K562 (cell line): Measurements from ENCODE around the gene SLC26A2. TPM values are rescaled to one million over a fixed set of nuclear protein-coding genes. Genes with fewer than 3 reads are reported as not detected.

ENCODE experiments used
- ATF6 ChIP-seq: sonication (generic); formaldehyde crosslinking; IDR thresholded peaks from 2 replicates; pipeline ENCODE4 v1.4.0; 2020; ENCODE audit warnings: mild to moderate bottlenecking, missing genetic modification reagents
- CBFA2T3 ChIP-seq: fragments of 450-650 bp; IDR thresholded peaks from 2 replicates; pipeline ENCODE4 v1.6.1; 2017
- CGGBP1 ChIP-seq: fragments of 250-450 bp; sonication (Bioruptor Pico); IDR thresholded peaks from 2 replicates; pipeline ENCODE4 v1.9.0; 2021; ENCODE audit warnings: mild to moderate bottlenecking
- CSDE1 ChIP-seq, 2 experiments: fragments of 450-650 bp; IDR thresholded peaks; 2 replicates each; pipeline ENCODE4 v1.6.1; 2016; ENCODE audit warnings: mild to moderate bottlenecking in 1 of 2
- FOXJ3 ChIP-seq: sonication (generic); formaldehyde crosslinking; IDR thresholded peaks from 2 replicates; pipeline ENCODE4 v1.4.0; 2020; ENCODE audit warnings: mild to moderate bottlenecking, missing genetic modification reagents
- FUS ChIP-seq: fragments of 200-400 bp; formaldehyde crosslinking; optimal IDR thresholded peaks from 2 replicates; pipeline ENCODE3; 2017; ENCODE audit warnings: low read depth, low read length
- ID3 ChIP-seq, 2 experiments: fragments of 250-450 bp in 1 of 2; fragments of 450-650 bp in 1 of 2; sonication (Bioruptor Pico) in 1 of 2; IDR thresholded peaks; 2 replicates each; pipeline versions ENCODE4 v1.6.1 to v1.8.0; 2016 to 2021; ENCODE audit warnings: mild to moderate bottlenecking in 2 of 2, moderate library complexity in 2 of 2, missing compliant biosample characterization in 1 of 2, missing genetic modification characterization in 1 of 2
- JUNB ChIP-seq: fragments of 450-650 bp; formaldehyde crosslinking; conservative IDR thresholded peaks from 2 replicates; pipeline ENCODE4 v1.4.0; 2020; ENCODE audit warnings: mild to moderate bottlenecking
- KAT2B ChIP-seq: IDR thresholded peaks from one replicate; pipeline ENCODE4 v1.6.1; 2012; ENCODE audit warnings: low read depth, mild to moderate bottlenecking, control low read depth, inconsistent platforms, low read length, moderate library complexity
- KAT8 ChIP-seq: fragments of 450-650 bp; IDR thresholded peaks from 2 replicates; pipeline ENCODE4 v1.6.1; 2016; ENCODE audit warnings: low read depth, mild to moderate bottlenecking
- KLF13 ChIP-seq: fragments of 450-650 bp; IDR thresholded peaks from 2 replicates; pipeline ENCODE4 v1.6.1; 2016; ENCODE audit warnings: missing genetic modification characterization, low read depth, mild to moderate bottlenecking, missing compliant biosample characterization, moderate library complexity, borderline replicate concordance
- LEF1 ChIP-seq: fragments of 450-650 bp; IDR thresholded peaks from 2 replicates; pipeline ENCODE4 v1.6.1; 2016; ENCODE audit warnings: mild to moderate bottlenecking
- NFIC ChIP-seq: fragments of 450-650 bp; IDR thresholded peaks from 2 replicates; pipeline ENCODE4 v1.6.1; 2017; ENCODE audit warnings: mild to moderate bottlenecking, inconsistent platforms
- NR4A1 ChIP-seq, 2 experiments: fragments of 250-450 bp in 1 of 2; fragments of 450-650 bp in 1 of 2; sonication (Bioruptor Pico) in 1 of 2; IDR thresholded peaks; 2 replicates each; pipeline versions ENCODE4 v1.4.0 to v1.6.1; 2016 to 2020; ENCODE audit warnings: mild to moderate bottlenecking in 2 of 2, missing compliant biosample characterization in 1 of 2, missing genetic modification characterization in 1 of 2, moderate library complexity in 1 of 2
- PCBP2 ChIP-seq: fragments of 200-400 bp; formaldehyde crosslinking; IDR thresholded peaks from 2 replicates; pipeline ENCODE4 v1.6.1; 2018; ENCODE audit warnings: low read length, low read depth, mild to moderate bottlenecking, moderate library complexity; ENCODE audit not compliant: poor library complexity, severe bottlenecking
- PTBP1 ChIP-seq: fragments of 200-400 bp; formaldehyde crosslinking; IDR thresholded peaks from 2 replicates; pipeline ENCODE4 v1.6.1; 2017; ENCODE audit warnings: low read depth, low read length
- RBM22 ChIP-seq: fragments of 200-400 bp; formaldehyde crosslinking; IDR thresholded peaks from 2 replicates; pipeline ENCODE4 v1.6.1; 2018; ENCODE audit warnings: low read length, low read depth; ENCODE audit not compliant: poor library complexity, severe bottlenecking
- SMAD1 ChIP-seq: fragments of 150-350 bp; IDR thresholded peaks from 2 replicates; pipeline ENCODE4 v1.6.1; 2014; ENCODE audit warnings: low read length, low read depth; ENCODE audit not compliant: partially characterized antibody
- SPI1 ChIP-seq: IDR thresholded peaks from 2 replicates; pipeline ENCODE4 v1.6.1; 2011; ENCODE audit warnings: low read depth, low read length, control low read depth, borderline replicate concordance
- ZBTB1 ChIP-seq: sonication (generic); formaldehyde crosslinking; IDR thresholded peaks from 2 replicates; pipeline ENCODE4 v1.8.1; 2023; ENCODE audit warnings: missing genetic modification reagents, low read depth, mild to moderate bottlenecking, borderline replicate concordance
- ZBTB43 ChIP-seq: sonication (generic); formaldehyde crosslinking; IDR thresholded peaks from 2 replicates; pipeline ENCODE4 v1.8.0; 2023; ENCODE audit warnings: mild to moderate bottlenecking, missing genetic modification reagents
- ZC3H8 ChIP-seq: fragments of 450-650 bp; IDR thresholded peaks from 2 replicates; pipeline ENCODE4 v1.6.1; 2017
- ZFP36 ChIP-seq: fragments of 150-350 bp; IDR thresholded peaks from 2 replicates; pipeline ENCODE4 v1.6.1; 2018; ENCODE audit warnings: low read length, low read depth; ENCODE audit not compliant: partially characterized antibody
- ZNF165 ChIP-seq: fragments of 250-450 bp; sonication (Bioruptor Pico); IDR thresholded peaks from 2 replicates; pipeline ENCODE4 v1.4.0; 2020; ENCODE audit warnings: borderline replicate concordance
- ZNF384 ChIP-seq: IDR thresholded peaks from 2 replicates; pipeline ENCODE4 v1.6.1; 2012; ENCODE audit warnings: low read depth, low read length, improper control_type of control experiment
- ZNF507 ChIP-seq: conservative IDR thresholded peaks from 2 replicates; pipeline ENCODE4 v1.6.1; 2017; ENCODE audit warnings: missing genetic modification characterization, missing compliant biosample characterization
- polyA plus RNA-seq, 8 experiments: library from polyadenylated mRNA; depleted of rRNA in 4 of 8; stranded (reverse) in 5 of 8; unstranded in 3 of 8; fragments of >200 nt; fragmentation: Nextera tagmentation in 2 of 8; fragmentation: Illumina TruSeq in 1 of 8; extraction: Ambion mirVana in 2 of 8; extraction: Trizol in 1 of 8; gene quantifications; 2 replicates each; pipeline versions ENCODE4 v1.2.1 to v1.2.3, GENCODE V29; 2011 to 2014; ENCODE audit warnings: inconsistent platforms in 1 of 8, missing spikeins in 1 of 8
- total RNA-seq, 7 experiments: library from RNA; depleted of rRNA in 6 of 7; stranded (reverse); fragments of >200 nt in 6 of 7; fragmentation: Illumina TruSeq in 2 of 7; extraction: Trizol in 2 of 7; gene quantifications; 2 replicates each; pipeline versions ENCODE4 v1.2.1 to v1.2.3, GENCODE V29; 2011 to 2021; ENCODE audit warnings: low replicate concordance in 1 of 7

Gene SLC26A2
- total and polyA plus RNA-seq, 9 of the 15 experiments (the other 6 are each of a cell fraction or from before 2014, with no cell fraction given), result 1.1 to 6.3 (median 3.6) TPM

GRCh38 chr5:150000256-150000989, 39.9 kb downstream of the SLC26A2 start, which contains the start of the genes HMGXB3 and TIGD6 (continued):
- TF ChIP-seq ZBTB43 (CRISPR knock-in tag), result peak; percentile 82; the same call in 1 of the 2 replicates
- TF ChIP-seq FOXJ3 (CRISPR knock-in tag), result no peak
- TF ChIP-seq LEF1, result peak; percentile 26; the same call in 1 of the 2 replicates
- TF ChIP-seq SMAD1, result no peak
- TF ChIP-seq ZC3H8, result no peak
- no peak; the same call in 1 of the 2 replicates for TF ChIP-seq ZBTB1 (CRISPR knock-in tag)
- TF ChIP-seq PCBP2, result no peak
- no peak for TF ChIP-seq KAT2B
- peak; percentile 43 for TF ChIP-seq FUS
- no peak for TF ChIP-seq CGGBP1 (CRISPR knock-in tag)
- TF ChIP-seq KAT8, result no peak
- TF ChIP-seq CBFA2T3, result no peak; the same call in 1 of the 2 replicates
- TF ChIP-seq SPI1, result no peak
- no peak for TF ChIP-seq RBM22
- no peak for TF ChIP-seq JUNB (CRISPR knock-in tag)
- peak; percentile 31 for TF ChIP-seq NFIC
- no peak for TF ChIP-seq NR4A1 (CRISPR knock-in tag; IDR thresholded peaks at IDR 0.05)
- TF ChIP-seq NR4A1 (tag; IDR thresholded peaks at IDR 0.05), result no peak
- 0 out of 2 replicates have a peak, but pooled peaks have one; percentile 30 for TF ChIP-seq ZNF384
- TF ChIP-seq ZFP36, result peak; percentile 44
- no peak for TF ChIP-seq PTBP1
- no peak for TF ChIP-seq ZNF507 (tag)
- TF ChIP-seq ATF6, result no peak
- peak; percentile 78 for TF ChIP-seq KLF13
- no peak for TF ChIP-seq ID3 (CRISPR knock-in tag; IDR thresholded peaks at IDR 0.05)
- TF ChIP-seq ID3 (tag; IDR thresholded peaks at IDR 0.05), result no peak; the same call in 1 of the 2 replicates
- no peak for TF ChIP-seq CSDE1 (IDR thresholded peaks at IDR 0.05)
- no peak for TF ChIP-seq ZNF165 (CRISPR knock-in tag)
